ENCODE measurements around the gene SST. TPM values are rescaled to one million over a fixed set of nuclear protein-coding genes. Genes with fewer than 3 reads are reported as not detected.

The SST gene
- total RNA-seq = not detected

GRCh38 chr3:187669675-187670504 is at the start of gene SST:
Gene SST, minus strand, starts transcription at chr3:187670394. Its CDS starts 103 bp downstream, at chr3:187670291.
- ATAC-seq (peak; percentile 40), DNase-seq (peak; percentile 64)
- ChIA-PET CTCF (interaction anchor here (0.5 to 3.2 kb wide), 7 partner anchors 9 to 1149 kb away, joined by 3 to 30 read pairs (median 4); no protein-coding TSS in a partner anchor), POLR2A (no interaction called here)
- intact Hi-C loops (cut with DNase I, micrococcal nuclease) = no loop called here
- peaks cover 12% of the 10 kb centered on the region for H3K4me1 Mint-ChIP-seq
- H3K27ac Mint-ChIP-seq = no peak within 1 kb of the TSS
- H3K36me3 Mint-ChIP-seq (ENCODE audit: low read depth) = no peaks in the 10 kb centered on the region
- no peak within 1 kb of the TSS for H3K4me3 Mint-ChIP-seq
- H3K9me3 Mint-ChIP-seq (ENCODE audit: low read depth) = no peaks in the 10 kb centered on the region
- peaks cover 55% of the 10 kb centered on the region for H3K27me3 Mint-ChIP-seq

- ChIA-PET POLR2A (no interaction called here), CTCF (interaction anchor here (0.6 to 2.5 kb wide), 9 partner anchors 8 to 1103 kb away, joined by 3 to 8 read pairs (median 4); no protein-coding TSS in a partner anchor)
- DNase-seq (no peak), ATAC-seq (no peak)
- H3K4me1 Mint-ChIP-seq = no peaks in the 10 kb centered on the region
- no peaks in the 10 kb centered on the region for H3K27me3 Mint-ChIP-seq
- H3K4me3 Mint-ChIP-seq = no peak overlapping the region
- H3K27ac Mint-ChIP-seq = no peak overlapping the region
- H3K36me3 Mint-ChIP-seq (ENCODE audit: low read depth) = peaks cover 28% of the 10 kb centered on the region
- intact Hi-C loops (cut with DNase I, micrococcal nuclease) = no loop called here
- no peaks in the 10 kb centered on the region for H3K9me3 Mint-ChIP-seq (ENCODE audit: low read depth)
Observed at GRCh38 chr3:187719628-187720336, 49.6 kb upstream of the SST start.

DNA sequence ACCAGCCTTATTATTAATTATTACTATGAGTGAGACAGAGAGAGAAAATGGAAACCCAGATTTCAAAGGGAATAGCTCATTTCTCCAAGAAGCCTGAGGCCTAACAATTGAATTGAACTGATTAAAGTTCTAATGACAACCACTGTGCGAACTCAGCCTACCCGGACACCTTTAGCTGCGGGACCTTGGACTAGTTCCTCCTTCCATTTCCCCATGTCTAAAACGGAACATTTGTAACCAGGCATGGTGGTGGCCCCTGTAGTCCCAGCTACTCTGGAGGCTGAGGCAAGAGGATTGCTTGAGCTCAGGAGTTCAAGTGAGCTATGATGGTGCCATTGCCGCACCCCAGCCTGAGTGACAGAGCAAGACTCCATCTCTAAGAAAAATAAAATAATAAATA is 48.6 kb upstream of the SST start:
- ATAC-seq = no peak
- Mint-ChIP-seq H3K9me3 (ENCODE audit: low read depth) (no peaks in the 10 kb centered on the region), H3K27ac (no peak overlapping the region), H3K27me3 (no peaks in the 10 kb centered on the region), H3K36me3 (ENCODE audit: low read depth) (peaks cover 19% of the 10 kb centered on the region), H3K4me1 (peaks cover 8% of the 10 kb centered on the region), H3K4me3 (no peak overlapping the region)
- intact Hi-C loops (cut with DNase I, micrococcal nuclease) = no loop called here
- ChIA-PET CTCF (interaction anchor here (1.0 to 2.5 kb wide), 5 partner anchors 12 to 475 kb away, joined by 3 to 8 read pairs (median 4); no protein-coding TSS in a partner anchor), POLR2A (no interaction called here)
- no peak for DNase-seq

GRCh38 chr3:187717572-187717971 is 47.4 kb upstream of the SST start:
- Mint-ChIP-seq H3K4me3 (no peak overlapping the region), H3K4me1 (peaks cover 12% of the 10 kb centered on the region), H3K27me3 (no peaks in the 10 kb centered on the region), H3K27ac (no peak overlapping the region), H3K9me3 (ENCODE audit: low read depth) (no peaks in the 10 kb centered on the region), H3K36me3 (ENCODE audit: low read depth) (peaks cover 13% of the 10 kb centered on the region)
- DNase-seq (no peak), ATAC-seq (no peak)
- intact Hi-C loops (cut with DNase I, micrococcal nuclease) = no loop called here
- POLR2A ChIA-PET = no interaction called here
- CTCF ChIA-PET = interaction anchor here (0.5 to 1.9 kb wide), 7 partner anchors 14 to 1238 kb away, joined by 3 to 5 read pairs (median 3); partner anchors contain the start of gene LPP

GRCh38 chr3:187714404-187714979 is 44.3 kb upstream of the SST start:
- ATAC-seq (peak; percentile 80), DNase-seq (peak; percentile 82)
- Mint-ChIP-seq H3K36me3 (ENCODE audit: low read depth) (no peaks in the 10 kb centered on the region), H3K27me3 (no peaks in the 10 kb centered on the region), H3K4me1 (peaks cover 12% of the 10 kb centered on the region), H3K9me3 (ENCODE audit: low read depth) (no peaks in the 10 kb centered on the region), H3K4me3 (no peak overlapping the region), H3K27ac (no peak overlapping the region)
- CTCF ChIA-PET = interaction anchor here (0.7 to 8.2 kb wide), 21 partner anchors 8 to 1434 kb away, joined by 3 to 81 read pairs (median 3); partner anchors contain the start of gene RTP2
- intact Hi-C loops (cut with DNase I, micrococcal nuclease) = loop anchor here (1.0 kb wide), 4 partner anchors 35 to 494 kb away; no protein-coding TSS in a partner anchor
- POLR2A ChIA-PET = no interaction called here

DNA sequence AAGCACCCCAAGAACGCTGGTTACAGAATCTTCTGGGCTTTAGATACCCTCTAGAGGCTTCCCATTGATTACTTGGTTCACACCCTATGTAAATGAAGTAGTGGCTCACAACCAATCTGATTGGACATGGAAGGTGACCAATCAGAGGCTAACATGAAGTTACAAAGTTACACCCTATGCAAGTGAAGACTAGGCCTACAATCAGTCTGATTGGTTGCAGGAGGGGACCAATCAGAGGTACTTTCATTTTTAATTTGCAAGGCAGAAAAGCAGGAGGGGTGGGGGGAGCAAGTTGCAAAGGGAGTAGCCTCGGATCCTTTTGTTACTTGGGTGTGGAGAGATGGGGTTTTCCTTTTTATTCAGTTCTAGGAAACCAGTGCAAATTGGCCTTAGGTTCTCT is 43.3 kb upstream of the SST start:
- Mint-ChIP-seq H3K27ac (no peak overlapping the region), H3K36me3 (ENCODE audit: low read depth) (no peaks in the 10 kb centered on the region), H3K4me1 (peaks cover 12% of the 10 kb centered on the region), H3K4me3 (no peak overlapping the region), H3K9me3 (ENCODE audit: low read depth) (no peaks in the 10 kb centered on the region), H3K27me3 (no peaks in the 10 kb centered on the region)
- intact Hi-C loops (cut with DNase I, micrococcal nuclease) = no loop called here
- ChIA-PET POLR2A (no interaction called here), CTCF (interaction anchor here (0.9 to 8.2 kb wide), 14 partner anchors 9 to 1435 kb away, joined by 3 to 81 read pairs (median 4); partner anchors contain the start of gene RTP2)
- peak; percentile 16 for DNase-seq
- peak; percentile 92 for ATAC-seq

- H3K36me3 Mint-ChIP-seq (ENCODE audit: low read depth) = no peaks in the 10 kb centered on the region
- no peak overlapping the region for H3K27ac Mint-ChIP-seq
- H3K27me3 Mint-ChIP-seq = no peaks in the 10 kb centered on the region
- ATAC-seq (no peak), DNase-seq (no peak)
- no peak overlapping the region for H3K4me3 Mint-ChIP-seq
- no peaks in the 10 kb centered on the region for H3K9me3 Mint-ChIP-seq (ENCODE audit: low read depth)
- H3K4me1 Mint-ChIP-seq = peaks cover 8% of the 10 kb centered on the region
- CTCF ChIA-PET = interaction anchor here (0.8 to 8.2 kb wide), 3 partner anchors 30 to 390 kb away, joined by 3 to 81 read pairs (median 3); no protein-coding TSS in a partner anchor
- POLR2A ChIA-PET = no interaction called here
- intact Hi-C loops (cut with DNase I, micrococcal nuclease) = no loop called here
Observed at GRCh38 chr3:187709155-187709554, 39.0 kb upstream of the SST start.

DNA sequence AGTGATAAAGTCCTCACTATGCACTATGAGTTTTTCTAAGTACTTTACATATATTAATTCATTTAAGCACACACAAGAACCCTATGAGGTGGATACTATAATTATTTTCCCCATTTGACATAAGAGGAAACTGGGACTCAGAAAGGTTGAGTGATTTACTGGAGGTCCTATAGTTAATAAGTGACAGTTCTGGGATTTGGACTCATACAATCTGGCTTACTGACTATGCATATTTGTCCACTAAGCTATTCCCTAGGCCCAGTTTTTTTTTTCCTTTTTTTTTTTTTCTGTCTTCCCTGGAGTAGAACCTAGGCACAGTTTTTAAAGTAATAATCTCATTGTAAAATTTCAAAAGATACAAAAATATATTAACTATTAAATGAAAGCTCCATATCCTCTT is 38.5 kb upstream of the SST start:
- ChIA-PET POLR2A (no interaction called here), CTCF (interaction anchor here (0.8 to 8.2 kb wide), 2 partner anchors 92 to 390 kb away, joined by 3 to 81 read pairs; no protein-coding TSS in a partner anchor)
- Mint-ChIP-seq H3K36me3 (ENCODE audit: low read depth) (no peaks in the 10 kb centered on the region), H3K4me3 (no peak overlapping the region), H3K4me1 (peaks cover 3% of the 10 kb centered on the region), H3K27me3 (no peaks in the 10 kb centered on the region), H3K9me3 (ENCODE audit: low read depth) (no peaks in the 10 kb centered on the region), H3K27ac (no peak overlapping the region)
- DNase-seq = no peak
- intact Hi-C loops (cut with DNase I, micrococcal nuclease) = no loop called here
- no peak for ATAC-seq

- Mint-ChIP-seq H3K9me3 (ENCODE audit: low read depth) (no peaks in the 10 kb centered on the region), H3K4me1 (no peaks in the 10 kb centered on the region), H3K4me3 (no peak overlapping the region), H3K36me3 (ENCODE audit: low read depth) (no peaks in the 10 kb centered on the region), H3K27me3 (no peaks in the 10 kb centered on the region), H3K27ac (no peak overlapping the region)
- POLR2A ChIA-PET = no interaction called here
- intact Hi-C loops (cut with DNase I, micrococcal nuclease) = no loop called here
- CTCF ChIA-PET = no interaction called here
- ATAC-seq = no peak
- DNase-seq = no peak
Observed at GRCh38 chr3:187706971-187707370, 36.8 kb upstream of the SST start.

GRCh38 chr3:187705164-187705563 is 35.0 kb upstream of the SST start:
- CTCF ChIA-PET = interaction anchor here (1.0 to 1.4 kb wide), 2 partner anchors 10 to 385 kb away, joined by 3 to 4 read pairs; no protein-coding TSS in a partner anchor
- POLR2A ChIA-PET = interaction anchor here (0.5 kb wide), 1 partner anchor 743 kb away, joined by 3 read pairs; no protein-coding TSS in a partner anchor
- no peaks in the 10 kb centered on the region for H3K36me3 Mint-ChIP-seq (ENCODE audit: low read depth)
- no peak overlapping the region for H3K27ac Mint-ChIP-seq
- DNase-seq (no peak), ATAC-seq (no peak)
- intact Hi-C loops (cut with DNase I, micrococcal nuclease) = no loop called here
- no peaks in the 10 kb centered on the region for H3K9me3 Mint-ChIP-seq (ENCODE audit: low read depth)
- no peak overlapping the region for H3K4me3 Mint-ChIP-seq
- no peaks in the 10 kb centered on the region for H3K4me1 Mint-ChIP-seq
- no peaks in the 10 kb centered on the region for H3K27me3 Mint-ChIP-seq

DNA sequence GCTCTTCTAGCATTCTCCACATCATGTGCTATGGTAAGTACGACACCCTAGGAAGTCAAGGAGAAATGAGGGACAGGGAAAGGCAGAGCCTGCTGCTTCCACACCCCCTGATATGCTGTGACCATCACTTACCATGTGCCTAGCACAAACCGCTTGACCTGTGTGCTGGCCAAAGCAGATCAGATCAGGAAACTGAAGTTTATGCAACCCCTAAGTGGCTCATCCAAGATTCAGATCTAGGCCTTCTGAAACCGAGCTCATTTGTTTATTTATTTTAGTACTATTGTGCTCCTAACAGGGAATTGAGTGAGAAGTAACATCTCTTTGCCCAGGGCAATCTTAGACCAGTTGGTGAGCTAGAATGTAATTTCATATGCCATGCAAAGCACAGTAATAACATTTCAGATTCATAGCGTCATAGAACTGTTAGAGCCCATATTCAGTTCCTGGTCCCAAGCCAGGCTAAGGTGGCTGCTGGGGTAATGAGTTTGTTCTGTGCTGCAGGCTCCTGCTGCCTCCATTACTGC is 32.4 kb upstream of the SST start, which contains the start of gene RTP2:
TSS of gene RTP2 (minus strand) at position 51 of the 527 bp plus-strand sequence. CDS start 429 bp downstream, outside the sequence.
- CTCF ChIA-PET = interaction anchor here (0.5 to 4.8 kb wide), 6 partner anchors 12 to 384 kb away, joined by 4 to 30 read pairs (median 8); no protein-coding TSS in a partner anchor
- H3K36me3 Mint-ChIP-seq (ENCODE audit: low read depth) = no peaks in the 10 kb centered on the region
- no peak within 1 kb of the TSS for H3K27ac Mint-ChIP-seq
- H3K27me3 Mint-ChIP-seq = no peaks in the 10 kb centered on the region
- H3K4me1 Mint-ChIP-seq = no peaks in the 10 kb centered on the region
- POLR2A ChIA-PET = no interaction called here
- no peaks in the 10 kb centered on the region for H3K9me3 Mint-ChIP-seq (ENCODE audit: low read depth)
- intact Hi-C loops (cut with DNase I, micrococcal nuclease) = no loop called here
- H3K4me3 Mint-ChIP-seq = no peak within 1 kb of the TSS
- ATAC-seq (no peak), DNase-seq (no peak)

Data from activated CD4-positive, alpha-beta T cell treated with anti-CD3 and anti-CD28 coated beads for 36 hours (primary cell).